Endodermal cell (in vitro differentiated cells): ENCODE results near the gene TDRD9. TPM values are rescaled to one million over a fixed set of nuclear protein-coding genes. Genes with fewer than 3 reads are reported as not detected.

ENCODE experiments used
- DNase-seq: peaks from one replicate; pipeline ENCODE4 v3.0.0-alpha.2; 2017
- H3K27ac ChIP-seq: 2 replicates; pipeline ENCODE4 v1.5.1; 2013; ENCODE audit warnings: mild to moderate bottlenecking, low read depth, low read length, moderate library complexity
- H3K27me3 ChIP-seq: 2 replicates; pipeline ENCODE4 v1.6.1; 2013; ENCODE audit warnings: mild to moderate bottlenecking, low read length, moderate library complexity; ENCODE audit not compliant: insufficient read depth, control insufficient read depth, poor library complexity, severe bottlenecking
- H3K36me3 ChIP-seq: 2 replicates; pipeline ENCODE4 v1.7.0; 2013; ENCODE audit warnings: mild to moderate bottlenecking, low read length, moderate library complexity; ENCODE audit not compliant: control insufficient read depth, insufficient read depth
- H3K4me1 ChIP-seq: one replicate; pipeline ENCODE4 v1.7.0; 2013; ENCODE audit warnings: low read length; ENCODE audit not compliant: control insufficient read depth, insufficient read depth
- H3K4me3 ChIP-seq: 2 replicates; pipeline ENCODE4 v1.5.1; 2013; ENCODE audit warnings: mild to moderate bottlenecking, low read length, moderate library complexity
- H3K9ac ChIP-seq: 2 replicates; pipeline ENCODE4 v1.6.1; 2013; ENCODE audit warnings: mild to moderate bottlenecking, low read length, moderate library complexity; ENCODE audit not compliant: poor library complexity, severe bottlenecking; ENCODE audit errors: extremely low read depth
- H3K9me3 ChIP-seq: 2 replicates; pipeline ENCODE4 v1.6.1; 2013; ENCODE audit warnings: mild to moderate bottlenecking, low read length, moderate library complexity; ENCODE audit not compliant: control insufficient read depth
- H3K27ac Mint-ChIP-seq: 2 replicates; pipeline ENCODE4 v1.8.0; 2020; ENCODE audit warnings: mixed read lengths
- H3K27me3 Mint-ChIP-seq: 2 replicates; pipeline ENCODE4 v1.8.0; 2021; ENCODE audit warnings: mild to moderate bottlenecking, mixed read lengths; ENCODE audit not compliant: insufficient read depth
- H3K36me3 Mint-ChIP-seq: 2 replicates; pipeline ENCODE4 v1.8.0; 2020; ENCODE audit warnings: low read depth, mixed read lengths
- H3K4me1 Mint-ChIP-seq: 2 replicates; pipeline ENCODE4 v1.8.0; 2020; ENCODE audit warnings: mixed read lengths
- H3K4me3 Mint-ChIP-seq: 2 replicates; pipeline ENCODE4 v1.8.0; 2020; ENCODE audit warnings: mild to moderate bottlenecking, moderate library complexity, mixed read lengths
- H3K9me3 Mint-ChIP-seq: 2 replicates; pipeline ENCODE4 v1.8.0; 2020; ENCODE audit warnings: mild to moderate bottlenecking, mixed read lengths
- CTCF ChIP-seq: fragments of 200-600 bp; sonication (generic); conservative IDR thresholded peaks from 2 replicates; pipeline ENCODE4 v1.5.0; 2021; ENCODE audit warnings: antibody characterized with exemption, mild to moderate bottlenecking
- WGBS, 2 experiments: methylation state at CpG; one replicate each; pipeline versions ENCODE4 v1.1.5 to v1.1.7; 2013; ENCODE audit warnings: missing lambda C conversion rate in 2 of 2, mixed read lengths in 1 of 2; ENCODE audit not compliant: insufficient coverage in 1 of 2, insufficient read length in 1 of 2; 5-methylcytosine and 5-hydroxymethylcytosine counted together
- total RNA-seq, 2 donors: library from RNA; stranded (reverse); fragmentation: NEBNext Ultra II Directional in 1 of 2; extraction: Animal tissue kit (Norgen Biotek cat#: 25700) in 1 of 2; gene quantifications; 2 replicates in 1 of 2; 3 replicates in 1 of 2; pipeline ENCODE4 v1.2.1, GENCODE V29; 2021

Gene TDRD9
- total RNA-seq, 2 donors from 2014 or later: not detected

GRCh38 chr14:104023325-104024055 lies 95.2 kb downstream of the TDRD9 start:
- no peak overlapping the region for H3K27ac ChIP-seq
- no peak overlapping the region for H3K4me3 Mint-ChIP-seq
- no peak overlapping the region for H3K9ac ChIP-seq
- no peak overlapping the region for H3K27ac Mint-ChIP-seq
- no peak for DNase-seq
- no peak for TF ChIP-seq CTCF
- H3K27me3 ChIP-seq: peaks cover 4% of the 10 kb centered on the region
- H3K9me3 Mint-ChIP-seq: no peaks in the 10 kb centered on the region
- H3K4me1 ChIP-seq: no peaks in the 10 kb centered on the region
- H3K4me1 Mint-ChIP-seq: no peaks in the 10 kb centered on the region
- 80 to 86% methylated on average over 1 to 2 of the region's 2 CpGs for WGBS, 2 experiments
- H3K9me3 ChIP-seq: no peaks in the 10 kb centered on the region
- H3K36me3 ChIP-seq: no peaks in the 10 kb centered on the region
- H3K27me3 Mint-ChIP-seq: peaks cover 2% of the 10 kb centered on the region
- no peaks in the 10 kb centered on the region for H3K36me3 Mint-ChIP-seq
- no peak overlapping the region for H3K4me3 ChIP-seq

GRCh38 chr14:104025534-104025933 lies 97.3 kb downstream of the TDRD9 start:
- Mint-ChIP-seq H3K27ac (no peak overlapping the region), H3K36me3 (no peaks in the 10 kb centered on the region), H3K9me3 (no peaks in the 10 kb centered on the region), H3K27me3 (peaks cover 11% of the 10 kb centered on the region), H3K4me1 (no peaks in the 10 kb centered on the region), H3K4me3 (no peak overlapping the region)
- H3K27ac ChIP-seq: no peak overlapping the region
- H3K9me3 ChIP-seq: no peaks in the 10 kb centered on the region
- no peaks in the 10 kb centered on the region for H3K4me1 ChIP-seq
- H3K9ac ChIP-seq: no peak overlapping the region
- H3K4me3 ChIP-seq: no peak overlapping the region
- H3K27me3 ChIP-seq: peaks cover 7% of the 10 kb centered on the region
- WGBS, 2 experiments: 95 to 97% methylated on average over 3 of the region's 3 CpGs
- TF ChIP-seq CTCF: no peak
- H3K36me3 ChIP-seq: no peaks in the 10 kb centered on the region
- no peak for DNase-seq

GRCh38 chr14:104026024-104026423 lies 97.8 kb downstream of the TDRD9 start:
- Mint-ChIP-seq H3K4me3 (no peak overlapping the region), H3K27ac (no peak overlapping the region)

More at GRCh38 chr14:104026024-104026423, 97.8 kb downstream of the TDRD9 start:
- no peaks in the 10 kb centered on the region for H3K36me3 Mint-ChIP-seq
- Histone ChIP-seq H3K36me3 (no peaks in the 10 kb centered on the region), H3K4me1 (no peaks in the 10 kb centered on the region), H3K9ac (no peak overlapping the region), H3K9me3 (no peaks in the 10 kb centered on the region), H3K4me3 (no peak overlapping the region), H3K27ac (no peak overlapping the region), H3K27me3 (peaks cover 7% of the 10 kb centered on the region)
- no peak for DNase-seq
- peak; percentile 70 for TF ChIP-seq CTCF
- H3K4me1 Mint-ChIP-seq: no peaks in the 10 kb centered on the region
- no peaks in the 10 kb centered on the region for H3K9me3 Mint-ChIP-seq
- 50 to 86% methylated on average over 1 of the region's 1 CpG for WGBS, 2 experiments
- H3K27me3 Mint-ChIP-seq: peaks cover 11% of the 10 kb centered on the region
